ENCODE results near the gene SMIM36.

GRCh38 chr17:55510986-55511721 is at the start of gene SMIM36:
- TF ChIP-seq CTCF (conservative IDR thresholded peaks at IDR 0.05; ENCODE audit: low read length) (no peak), EZH2phosphoT487 (IDR thresholded peaks at IDR 0.05; ENCODE audit: borderline replicate concordance, low read depth, low read length) (no peak)
